ENCODE data around the gene BCDIN3D.
A peak's percentile ranks its signal among the peaks of the same experiment; 100 is the strongest.

The BCDIN3D gene

DNA sequence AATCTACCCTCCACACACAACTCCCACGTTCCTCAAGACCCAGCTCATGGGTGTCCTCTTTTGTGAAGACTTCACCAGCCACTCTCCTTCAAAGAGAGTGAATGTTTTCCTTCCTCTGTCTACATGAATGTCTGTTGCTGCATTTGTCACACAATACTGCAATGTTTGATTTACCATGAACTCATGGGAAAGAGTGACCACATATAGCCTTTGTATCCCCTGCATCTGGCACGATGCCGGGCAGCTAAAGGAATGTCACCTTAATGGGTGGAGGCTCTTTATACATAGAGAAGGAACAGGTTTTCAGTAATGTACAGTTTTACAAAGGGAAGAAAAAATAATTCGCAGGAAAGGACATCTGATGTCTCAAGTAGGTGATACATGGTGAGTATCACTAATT is 12.1 kb upstream of the BCDIN3D start:
- DNase-seq: no peak

DNA sequence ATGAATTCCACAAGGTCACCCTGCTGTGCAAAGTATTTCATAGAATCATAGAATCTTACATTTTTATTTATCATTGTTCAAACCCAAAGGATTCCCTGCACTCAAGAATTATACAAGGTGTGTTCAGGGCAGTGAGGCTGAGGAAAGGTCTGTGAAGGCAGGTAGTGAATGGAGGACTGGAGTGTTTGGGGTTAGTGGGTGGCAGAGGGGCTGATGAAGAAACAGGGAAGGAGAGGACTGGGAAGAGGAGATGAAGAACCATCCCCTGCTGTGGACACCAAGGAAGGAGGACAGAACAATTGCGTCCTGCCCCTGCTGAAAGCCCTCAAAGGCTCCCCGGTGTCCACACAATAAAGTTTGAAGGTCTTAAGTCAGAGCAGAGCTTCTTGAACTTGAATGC is 10.8 kb upstream of the BCDIN3D start:
- no peak for DNase-seq

GRCh38 chr12:49847161-49847560 is 4.3 kb upstream of the BCDIN3D start:
- no peak for DNase-seq

DNA sequence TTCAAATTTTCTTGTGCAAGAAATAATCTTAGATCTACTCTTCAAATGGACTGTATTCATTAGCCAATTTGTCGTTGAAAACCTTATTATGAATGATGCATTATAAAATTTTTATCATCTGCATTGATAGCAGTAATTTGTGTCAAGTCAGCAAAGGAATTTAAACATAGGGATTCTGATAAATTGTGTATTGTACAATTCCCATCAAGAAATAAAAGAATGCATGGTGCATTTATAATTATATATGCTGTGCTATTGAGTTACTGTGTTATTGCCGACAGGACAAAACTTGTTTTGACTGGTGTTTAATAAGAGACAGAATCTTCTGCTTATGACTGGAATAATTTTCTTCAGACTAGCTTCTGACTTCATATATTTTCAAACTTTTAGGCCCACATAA is 3.1 kb upstream of the BCDIN3D start:
- no peak for DNase-seq

DNA sequence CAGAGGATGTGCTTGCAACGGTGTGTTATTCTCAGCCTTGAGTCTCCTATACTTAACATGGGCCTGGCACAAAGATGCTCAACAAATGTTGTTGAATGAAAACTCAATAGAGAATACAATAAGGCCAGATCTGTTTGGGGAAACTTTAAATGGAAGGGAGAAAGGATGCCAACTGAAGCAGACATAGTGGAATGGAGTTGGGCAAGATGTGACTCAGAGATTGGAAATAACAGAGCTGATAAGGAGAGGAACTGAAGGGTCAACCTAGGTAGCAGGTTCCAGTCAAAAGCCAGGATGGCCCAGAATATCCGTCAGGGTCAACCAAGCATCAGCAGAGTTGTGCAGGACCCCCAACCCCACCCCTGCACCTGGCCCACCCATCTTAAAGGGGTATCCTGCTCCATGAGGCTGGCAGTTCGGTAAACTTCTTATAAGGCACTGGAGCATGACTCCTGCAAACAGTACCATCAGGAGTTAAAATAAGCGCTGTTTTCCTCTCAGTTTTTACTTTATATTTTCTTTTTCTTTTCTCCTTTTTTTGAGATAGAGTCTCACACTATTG is 1.1 kb upstream of the BCDIN3D start:
- DNase-seq: no peak

DNA sequence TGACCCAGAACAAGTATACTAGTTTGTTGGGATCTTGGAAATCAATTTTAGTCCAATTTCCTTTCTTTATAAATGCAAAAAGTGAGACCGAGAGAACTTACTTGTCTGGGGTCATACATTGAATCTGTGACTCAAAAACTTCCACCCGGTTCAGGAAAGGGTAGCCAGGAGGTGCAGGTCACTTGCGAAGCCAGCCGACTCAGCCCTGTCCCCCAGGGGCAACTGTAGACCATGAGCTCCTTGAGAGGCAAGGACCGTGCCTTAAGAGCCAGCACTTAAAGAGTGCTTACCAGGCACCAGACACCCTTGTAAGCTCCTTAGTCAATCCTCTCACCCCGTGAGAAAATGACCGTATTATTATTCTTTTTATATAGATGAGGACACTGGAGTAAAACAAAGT is 505 bp upstream of the BCDIN3D start:
- DNase-seq: no peak

DNA sequence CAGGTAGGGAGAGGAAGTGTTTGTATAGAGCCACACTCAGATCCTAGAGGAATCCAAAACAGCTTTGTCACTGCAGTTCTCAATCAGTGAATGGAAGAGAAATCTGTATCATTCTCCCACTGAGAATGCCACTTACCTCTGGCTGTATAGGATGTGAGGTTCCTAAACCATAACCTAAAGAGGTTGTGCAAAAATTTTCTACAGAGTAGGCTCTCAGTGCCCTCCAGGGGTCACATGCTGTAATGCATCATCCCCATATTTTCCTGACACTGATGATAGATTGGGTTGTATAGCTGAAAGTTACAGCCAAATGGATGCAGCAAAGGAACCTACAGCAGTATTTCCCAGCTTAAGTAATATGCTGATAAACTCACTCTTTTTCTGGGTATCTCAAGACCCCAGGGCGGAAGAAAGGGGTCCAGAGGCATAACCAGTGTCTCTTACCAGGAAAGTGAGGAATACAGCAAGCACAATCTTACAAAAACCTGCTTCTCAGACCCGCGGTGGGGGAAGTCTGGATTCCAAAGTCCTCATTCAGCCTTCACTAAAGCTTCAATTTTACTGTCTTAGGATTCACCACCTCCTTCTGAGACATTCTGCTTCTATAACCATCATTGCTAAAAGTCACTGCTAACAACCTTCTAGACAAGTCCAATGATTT is 3.8 kb downstream of the BCDIN3D start:
- DNase-seq: peak; percentile 22

- no peak for DNase-seq
Observed at GRCh38 chr12:49832836-49833421, 10.0 kb downstream of the BCDIN3D start.

GRCh38 chr12:49831717-49832116 is 11.2 kb downstream of the BCDIN3D start:
- no peak for DNase-seq

- DNase-seq: peak; percentile 79
Observed at GRCh38 chr12:49828133-49829091, 14.5 kb downstream of the BCDIN3D start, which contains the start of gene NCKAP5L. TSS of gene NCKAP5L (minus strand) at chr12:49828413. CDS start at chr12:49804044, 24,369 bp downstream.

DNA sequence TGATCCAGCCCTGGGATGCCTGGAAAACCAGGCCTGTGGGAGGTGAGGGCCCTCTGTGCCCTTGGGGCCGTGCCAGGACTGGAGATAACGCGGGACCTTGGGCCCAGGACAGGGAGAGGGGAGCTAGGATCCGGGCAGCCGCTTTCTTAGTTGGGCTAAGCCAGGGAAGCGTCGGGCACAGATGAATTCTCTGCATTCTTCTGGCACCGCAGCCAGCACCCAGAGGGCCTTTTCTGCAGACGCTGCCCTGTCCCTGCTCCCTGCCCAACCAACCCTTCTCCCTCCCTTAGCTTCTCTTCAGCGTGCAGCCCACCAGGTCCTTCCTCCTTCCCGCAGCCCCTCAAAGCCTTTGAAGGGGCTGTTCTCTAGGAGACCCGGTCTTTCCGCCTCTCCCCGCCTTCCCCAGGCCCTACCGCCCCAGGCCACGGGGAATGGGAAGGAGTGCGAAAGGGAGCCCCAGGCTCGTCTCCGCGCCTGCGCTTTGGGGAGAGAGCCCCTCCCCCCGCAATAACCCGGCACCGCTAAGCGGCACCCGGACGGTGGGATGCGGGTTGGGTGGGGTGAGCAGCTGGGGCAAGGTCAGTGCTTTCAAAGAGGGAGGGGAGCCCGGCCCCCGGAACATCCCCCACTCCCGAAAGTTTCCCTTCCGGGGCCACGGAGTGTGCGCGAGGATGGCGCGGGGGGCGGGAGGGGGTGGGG is 15.4 kb downstream of the BCDIN3D start:
- DNase-seq: peak; percentile 12

GRCh38 chr12:49827051-49827400 is 15.9 kb downstream of the BCDIN3D start:
- no peak for DNase-seq

- no peak for DNase-seq
Observed at GRCh38 chr12:49825971-49826421, 16.9 kb downstream of the BCDIN3D start.

- DNase-seq: no peak
Observed at GRCh38 chr12:49825360-49825970, 17.4 kb downstream of the BCDIN3D start.

GRCh38 chr12:49824895-49825294 is 18.0 kb downstream of the BCDIN3D start:
- no peak for DNase-seq

GRCh38 chr12:49824416-49824815 is 18.5 kb downstream of the BCDIN3D start:
- DNase-seq: no peak

- no peak for DNase-seq
Observed at GRCh38 chr12:49823951-49824350, 19.0 kb downstream of the BCDIN3D start.

GRCh38 chr12:49823350-49823749 is 19.6 kb downstream of the BCDIN3D start:
- no peak for DNase-seq

- no peak for DNase-seq
Observed at GRCh38 chr12:49821373-49822287, 21.3 kb downstream of the BCDIN3D start.

DNA sequence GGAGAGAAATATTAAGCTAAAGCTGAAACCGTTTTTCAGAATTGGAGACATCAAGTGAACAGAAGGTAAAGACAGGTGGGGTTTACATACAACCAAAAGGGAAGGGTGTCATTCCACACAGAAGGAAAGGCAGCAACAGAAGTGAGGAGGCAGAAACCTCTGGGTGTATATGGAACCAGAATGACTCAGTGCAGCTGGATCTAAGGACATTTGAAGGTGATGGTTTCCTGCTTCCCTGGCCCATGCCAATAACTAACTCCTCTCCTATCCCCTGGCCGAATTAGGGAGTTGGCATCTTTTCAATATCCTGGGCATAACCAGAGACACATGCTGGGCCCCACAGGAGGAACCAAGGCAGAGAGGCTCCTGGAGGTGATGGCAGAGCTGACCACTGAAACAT is 23.1 kb downstream of the BCDIN3D start:
- DNase-seq: no peak

DNA sequence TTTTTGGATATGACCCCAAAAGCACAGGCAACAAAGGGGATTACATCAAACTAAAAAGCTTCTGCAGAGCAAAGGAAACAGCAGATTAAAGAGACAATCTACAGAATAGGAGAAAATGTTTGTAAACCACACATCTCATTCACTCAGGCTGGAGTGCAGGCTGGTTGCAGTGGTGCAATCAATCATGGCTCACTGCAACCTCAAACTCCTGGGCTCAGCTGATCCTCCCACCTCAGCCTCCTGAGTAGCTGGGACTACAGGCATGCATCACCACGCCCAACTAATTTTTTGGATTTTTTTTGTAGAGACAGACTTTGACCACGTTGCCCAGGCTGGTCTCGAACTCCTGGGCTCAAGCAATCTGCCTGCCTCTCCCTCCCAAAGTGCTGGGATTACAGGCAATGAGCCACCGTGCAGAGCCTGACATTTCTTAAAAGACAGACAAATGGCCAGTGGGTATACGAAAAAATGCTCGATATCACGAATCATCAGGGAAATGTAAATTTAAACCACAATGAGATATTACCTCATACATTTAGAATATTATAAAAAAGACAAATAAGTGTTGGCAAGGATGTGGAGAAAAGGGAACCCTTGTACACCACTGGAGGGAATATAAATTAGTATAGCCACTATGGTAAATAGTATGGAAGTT is 24.5 kb downstream of the BCDIN3D start:
- no peak for DNase-seq

Measured in DMS153 (cell line).